Endodermal cell (in vitro differentiated cells): ENCODE results near the gene VKORC1. TPM values are rescaled to one million over a fixed set of nuclear protein-coding genes. Genes with fewer than 3 reads are reported as not detected.
"Not testable (repeated sequence)": the region's sequence is repeated elsewhere in the genome, so short reads cannot be mapped to it uniquely, and the experiment has no call there.

Experiments used
- DNase-seq: peaks from one replicate; pipeline ENCODE4 v3.0.0-alpha.2; 2017
- H3K27ac ChIP-seq: 2 replicates; pipeline ENCODE4 v1.5.1; 2013; ENCODE audit warnings: mild to moderate bottlenecking, low read depth, low read length, moderate library complexity
- H3K27me3 ChIP-seq: 2 replicates; pipeline ENCODE4 v1.6.1; 2013; ENCODE audit warnings: mild to moderate bottlenecking, low read length, moderate library complexity; ENCODE audit not compliant: insufficient read depth, control insufficient read depth, poor library complexity, severe bottlenecking
- H3K36me3 ChIP-seq: 2 replicates; pipeline ENCODE4 v1.7.0; 2013; ENCODE audit warnings: mild to moderate bottlenecking, low read length, moderate library complexity; ENCODE audit not compliant: control insufficient read depth, insufficient read depth
- H3K4me1 ChIP-seq: one replicate; pipeline ENCODE4 v1.7.0; 2013; ENCODE audit warnings: low read length; ENCODE audit not compliant: control insufficient read depth, insufficient read depth
- H3K4me3 ChIP-seq: 2 replicates; pipeline ENCODE4 v1.5.1; 2013; ENCODE audit warnings: mild to moderate bottlenecking, low read length, moderate library complexity
- H3K9ac ChIP-seq: 2 replicates; pipeline ENCODE4 v1.6.1; 2013; ENCODE audit warnings: mild to moderate bottlenecking, low read length, moderate library complexity; ENCODE audit not compliant: poor library complexity, severe bottlenecking; ENCODE audit errors: extremely low read depth
- H3K9me3 ChIP-seq: 2 replicates; pipeline ENCODE4 v1.6.1; 2013; ENCODE audit warnings: mild to moderate bottlenecking, low read length, moderate library complexity; ENCODE audit not compliant: control insufficient read depth
- H3K27ac Mint-ChIP-seq: 2 replicates; pipeline ENCODE4 v1.8.0; 2020; ENCODE audit warnings: mixed read lengths
- H3K27me3 Mint-ChIP-seq: 2 replicates; pipeline ENCODE4 v1.8.0; 2021; ENCODE audit warnings: mild to moderate bottlenecking, mixed read lengths; ENCODE audit not compliant: insufficient read depth
- H3K36me3 Mint-ChIP-seq: 2 replicates; pipeline ENCODE4 v1.8.0; 2020; ENCODE audit warnings: low read depth, mixed read lengths
- H3K4me1 Mint-ChIP-seq: 2 replicates; pipeline ENCODE4 v1.8.0; 2020; ENCODE audit warnings: mixed read lengths
- H3K4me3 Mint-ChIP-seq: 2 replicates; pipeline ENCODE4 v1.8.0; 2020; ENCODE audit warnings: mild to moderate bottlenecking, moderate library complexity, mixed read lengths
- H3K9me3 Mint-ChIP-seq: 2 replicates; pipeline ENCODE4 v1.8.0; 2020; ENCODE audit warnings: mild to moderate bottlenecking, mixed read lengths
- WGBS, 2 experiments: methylation state at CpG; one replicate each; pipeline versions ENCODE4 v1.1.5 to v1.1.7; 2013; ENCODE audit warnings: missing lambda C conversion rate in 2 of 2, mixed read lengths in 1 of 2; ENCODE audit not compliant: insufficient coverage in 1 of 2, insufficient read length in 1 of 2; 5-methylcytosine and 5-hydroxymethylcytosine counted together
- total RNA-seq, 2 donors: library from RNA; stranded (reverse); fragmentation: NEBNext Ultra II Directional in 1 of 2; extraction: Animal tissue kit (Norgen Biotek cat#: 25700) in 1 of 2; gene quantifications; 2 replicates in 1 of 2; 3 replicates in 1 of 2; pipeline ENCODE4 v1.2.1, GENCODE V29; 2021
- TF ChIP-seq, protein P1 (sequence below): fragments of 200-600 bp; sonication (generic); conservative IDR thresholded peaks from 2 replicates; pipeline ENCODE4 v1.5.0; 2021; ENCODE audit warnings: antibody characterized with exemption, mild to moderate bottlenecking

VKORC1 gene
- total RNA-seq, 2 donors from 2014 or later, result 53.7 to 63.0 TPM

DNA sequence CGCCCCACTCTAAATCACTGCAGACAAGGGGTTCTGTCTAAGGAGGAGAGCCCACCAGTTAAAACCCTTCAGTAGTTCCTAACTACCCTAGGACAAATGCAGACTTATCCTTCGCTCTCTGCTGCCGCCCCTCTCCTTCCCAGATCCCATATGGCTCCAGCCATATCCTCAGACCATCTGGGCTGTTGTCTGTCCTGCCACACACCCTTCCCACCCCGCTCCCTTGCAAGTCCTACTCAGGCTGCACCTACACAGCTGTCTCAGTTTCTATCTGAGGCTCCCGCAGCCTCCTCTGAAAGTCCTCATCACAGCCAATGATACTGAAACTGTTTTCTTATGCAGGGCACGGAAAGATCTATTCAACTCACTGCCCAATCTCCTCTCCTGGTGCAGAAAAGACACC, 12.9 kb upstream of the VKORC1 start:
- Histone ChIP-seq H3K9ac (no peak overlapping the region), H3K27ac (no peak overlapping the region), H3K4me1 (no peaks in the 10 kb centered on the region), H3K9me3 (no peaks in the 10 kb centered on the region), H3K4me3 (peak overlapping the region; percentile 80), H3K36me3 (peaks cover 26% of the 10 kb centered on the region), H3K27me3 (no peaks in the 10 kb centered on the region)
- H3K4me3 Mint-ChIP-seq, result peak overlapping the region; percentile 57
- WGBS, 2 experiments, result 90 to 96% methylated on average over 6 of the region's 6 CpGs
- no peaks in the 10 kb centered on the region for H3K27me3 Mint-ChIP-seq
- no peak overlapping the region for H3K27ac Mint-ChIP-seq
- H3K9me3 Mint-ChIP-seq, result peaks cover 9% of the 10 kb centered on the region
- no peak for DNase-seq
- H3K36me3 Mint-ChIP-seq, result peaks cover 27% of the 10 kb centered on the region
- no peaks in the 10 kb centered on the region for H3K4me1 Mint-ChIP-seq
- TF ChIP-seq, protein P1, sequence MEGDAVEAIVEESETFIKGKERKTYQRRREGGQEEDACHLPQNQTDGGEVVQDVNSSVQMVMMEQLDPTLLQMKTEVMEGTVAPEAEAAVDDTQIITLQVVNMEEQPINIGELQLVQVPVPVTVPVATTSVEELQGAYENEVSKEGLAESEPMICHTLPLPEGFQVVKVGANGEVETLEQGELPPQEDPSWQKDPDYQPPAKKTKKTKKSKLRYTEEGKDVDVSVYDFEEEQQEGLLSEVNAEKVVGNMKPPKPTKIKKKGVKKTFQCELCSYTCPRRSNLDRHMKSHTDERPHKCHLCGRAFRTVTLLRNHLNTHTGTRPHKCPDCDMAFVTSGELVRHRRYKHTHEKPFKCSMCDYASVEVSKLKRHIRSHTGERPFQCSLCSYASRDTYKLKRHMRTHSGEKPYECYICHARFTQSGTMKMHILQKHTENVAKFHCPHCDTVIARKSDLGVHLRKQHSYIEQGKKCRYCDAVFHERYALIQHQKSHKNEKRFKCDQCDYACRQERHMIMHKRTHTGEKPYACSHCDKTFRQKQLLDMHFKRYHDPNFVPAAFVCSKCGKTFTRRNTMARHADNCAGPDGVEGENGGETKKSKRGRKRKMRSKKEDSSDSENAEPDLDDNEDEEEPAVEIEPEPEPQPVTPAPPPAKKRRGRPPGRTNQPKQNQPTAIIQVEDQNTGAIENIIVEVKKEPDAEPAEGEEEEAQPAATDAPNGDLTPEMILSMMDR, result no peak

GRCh38 chr16:31106509-31107464, 12.2 kb upstream of the VKORC1 start:
- Mint-ChIP-seq H3K36me3 (peaks cover 22% of the 10 kb centered on the region), H3K9me3 (peaks cover 10% of the 10 kb centered on the region), H3K27ac (no peak overlapping the region), H3K4me3 (peak overlapping the region; percentile 57), H3K27me3 (no peaks in the 10 kb centered on the region), H3K4me1 (no peaks in the 10 kb centered on the region)
- Histone ChIP-seq H3K27ac (no peak overlapping the region), H3K9ac (no peak overlapping the region), H3K9me3 (no peaks in the 10 kb centered on the region), H3K4me1 (no peaks in the 10 kb centered on the region), H3K27me3 (no peaks in the 10 kb centered on the region), H3K4me3 (no peak overlapping the region), H3K36me3 (peaks cover 24% of the 10 kb centered on the region)
- no peak for DNase-seq
- TF ChIP-seq, protein P1, result no peak
- WGBS, 2 experiments, result 93 to 96% methylated on average over 23 to 28 of the region's 28 CpGs

- no peak overlapping the region for H3K27ac ChIP-seq
- H3K27me3 ChIP-seq, result no peaks in the 10 kb centered on the region
- TF ChIP-seq, protein P1, result peak; percentile 83
- 48 to 60% methylated on average over 13 to 30 of the region's 33 CpGs for WGBS, 2 experiments
- peak; percentile 98 for DNase-seq
- no peak overlapping the region for H3K4me3 ChIP-seq
- peaks cover 3% of the 10 kb centered on the region for H3K27me3 Mint-ChIP-seq
- H3K36me3 Mint-ChIP-seq, result peaks cover 14% of the 10 kb centered on the region
- no peaks in the 10 kb centered on the region for H3K9me3 ChIP-seq
- H3K27ac Mint-ChIP-seq, result no peak overlapping the region
- no peaks in the 10 kb centered on the region for H3K4me1 Mint-ChIP-seq
- peaks cover 10% of the 10 kb centered on the region for H3K9me3 Mint-ChIP-seq
- peaks cover 14% of the 10 kb centered on the region for H3K36me3 ChIP-seq
- no peak overlapping the region for H3K9ac ChIP-seq
- no peaks in the 10 kb centered on the region for H3K4me1 ChIP-seq
- H3K4me3 Mint-ChIP-seq, result no peak overlapping the region
Observed at GRCh38 chr16:31105677-31106213, 11.1 kb upstream of the VKORC1 start.

DNA sequence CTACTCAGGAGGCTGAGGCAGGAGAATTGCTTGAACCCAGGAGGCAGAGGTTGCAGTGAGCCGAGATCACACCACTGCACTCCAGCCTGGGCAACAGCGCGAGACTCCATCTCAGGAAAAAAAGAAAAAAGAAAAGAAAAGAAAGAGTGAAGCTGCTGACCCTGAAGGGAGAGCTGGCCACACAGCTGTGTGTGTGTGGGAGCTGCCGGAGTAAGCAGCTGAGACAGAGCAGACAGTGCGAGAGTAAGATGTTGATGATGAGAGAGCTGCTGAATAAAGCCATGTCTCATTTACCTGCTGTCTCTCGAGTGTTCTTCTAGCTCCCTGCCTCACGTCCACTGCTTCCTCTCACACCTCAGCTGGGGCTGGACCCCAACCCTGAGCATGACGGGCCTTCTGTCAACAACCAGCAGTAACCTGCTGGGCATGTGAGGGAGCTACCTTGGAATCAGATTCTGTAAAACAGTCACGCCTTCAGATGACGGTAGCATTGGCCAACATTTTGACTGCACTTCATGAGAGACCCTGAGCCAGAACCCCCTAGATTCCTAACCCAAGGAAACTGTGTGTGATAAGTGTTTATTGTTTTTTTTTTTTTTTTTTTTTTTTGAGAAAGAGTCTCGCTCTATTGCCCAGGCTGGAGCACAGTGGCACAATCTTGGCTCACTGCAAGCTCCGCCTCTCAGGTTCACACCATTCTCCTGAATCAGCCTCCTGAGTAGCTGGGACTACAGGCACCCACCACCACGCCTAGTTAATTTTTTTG, 6.5 kb upstream of the VKORC1 start:
- peaks cover 12% of the 10 kb centered on the region for H3K27me3 Mint-ChIP-seq
- not testable (repeated sequence) for H3K4me1 ChIP-seq, H3K9ac ChIP-seq, H3K36me3 ChIP-seq, H3K9me3 ChIP-seq, H3K36me3 Mint-ChIP-seq, DNase-seq, H3K27ac ChIP-seq, H3K27ac Mint-ChIP-seq, H3K4me3 ChIP-seq, H3K27me3 ChIP-seq, H3K4me1 Mint-ChIP-seq, H3K4me3 Mint-ChIP-seq
- peaks cover 10% of the 10 kb centered on the region for H3K9me3 Mint-ChIP-seq
- 83 to 88% methylated on average over 8 to 13 of the region's 13 CpGs for WGBS, 2 experiments
